GM18499 (cell line): Measurements from ENCODE around the gene SVEP1.
A peak's percentile ranks its signal among the peaks of the same experiment; 100 is the strongest.
"Not testable (repeated sequence)": the region's sequence is repeated elsewhere in the genome, so short reads cannot be mapped to it uniquely, and the experiment has no call there.

Source experiments
- ATAC-seq: cut with Tn5 transposase; IDR thresholded peaks from one replicate; pipeline ENCODE4 v1.9.1; 2021; ENCODE audit warnings: moderate number of reproducible peaks; ENCODE audit not compliant: insufficient read depth, unreplicated experiment

The SVEP1 gene

GRCh38 chr9:110579034-110579861 lies at the start of gene SVEP1:
Gene SVEP1, minus strand, starts transcription at chr9:110579741. Its CDS starts 198 bp downstream, at chr9:110579543.
- ATAC-seq: no peak

- peak; percentile 95 for ATAC-seq
Measured at GRCh38 chr9:110626101-110626829, 46.7 kb upstream of the SVEP1 start.

GRCh38 chr9:110623462-110624025 lies 44.0 kb upstream of the SVEP1 start:
- ATAC-seq: no peak

GRCh38 chr9:110622368-110622767 lies 42.8 kb upstream of the SVEP1 start:
- ATAC-seq: no peak

GRCh38 chr9:110620726-110621125 lies 41.2 kb upstream of the SVEP1 start:
- ATAC-seq: no peak

- no peak for ATAC-seq
Measured at GRCh38 chr9:110619831-110620230, 40.3 kb upstream of the SVEP1 start.

- ATAC-seq: no peak
Measured at GRCh38 chr9:110615498-110615897, 36.0 kb upstream of the SVEP1 start.

GRCh38 chr9:110614576-110614975 lies 35.0 kb upstream of the SVEP1 start:
- ATAC-seq: not testable (repeated sequence)

GRCh38 chr9:110606179-110606790 lies 26.7 kb upstream of the SVEP1 start:
- ATAC-seq: no peak

GRCh38 chr9:110605565-110605964 lies 26.0 kb upstream of the SVEP1 start:
- ATAC-seq: no peak

- ATAC-seq: no peak
Measured at GRCh38 chr9:110604171-110604601, 24.6 kb upstream of the SVEP1 start.

GRCh38 chr9:110602281-110602680 lies 22.7 kb upstream of the SVEP1 start:
- no peak for ATAC-seq

- no peak for ATAC-seq
Measured at GRCh38 chr9:110601098-110601497, 21.6 kb upstream of the SVEP1 start.

GRCh38 chr9:110599468-110599867 lies 19.9 kb upstream of the SVEP1 start:
- ATAC-seq: no peak

GRCh38 chr9:110592044-110592830 lies 12.7 kb upstream of the SVEP1 start:
- no peak for ATAC-seq

GRCh38 chr9:110591526-110591925 lies 12.0 kb upstream of the SVEP1 start:
- ATAC-seq: no peak

- no peak for ATAC-seq
Measured at GRCh38 chr9:110590816-110591215, 11.3 kb upstream of the SVEP1 start.

- ATAC-seq: no peak
Measured at GRCh38 chr9:110588296-110588695, 8.8 kb upstream of the SVEP1 start.

GRCh38 chr9:110583237-110583636 lies 3.7 kb upstream of the SVEP1 start:
- ATAC-seq: no peak

GRCh38 chr9:110582156-110582555 lies 2.6 kb upstream of the SVEP1 start:
- ATAC-seq: no peak
